IMR-90 (cell line): ENCODE results near the gene PPDPF. TPM values are rescaled to one million over a fixed set of nuclear protein-coding genes. Genes with fewer than 3 reads are reported as not detected.

ENCODE experiments used
- ATAC-seq: fragments of 200-7000 bp; cut with Tn5 transposase; 2 replicates; pipeline ENCODE4 v1.9.1; 2020; ENCODE audit warnings: low read depth, mild to moderate bottlenecking, moderate library complexity
- BruUV-seq: library from RNA; stranded (reverse); fragments of 400-500 nt; replicated peaks from 2 replicates; lab custom pipeline; 2021; lab: Mats Ljungman, UMichigan
- CTCF ChIA-PET: fragments of 300-600 bp; formaldehyde crosslinking; extraction: SDS; loops from one replicate; lab custom pipeline; 2021; ENCODE audit warnings: antibody characterized with exemption; lab: Yijun Ruan, JAX
- POLR2A ChIA-PET: fragments of 300-600 bp; sonication (Branson Sonifier 250); formaldehyde crosslinking; loops from one replicate; lab custom pipeline; 2022; ENCODE audit warnings: antibody characterized with exemption; ENCODE audit not compliant: unreplicated experiment; lab: Charles Lee
- DNase-seq: peaks from one replicate; pipeline ENCODE4 v3.0.0; 2013
- H2AFZ ChIP-seq: replicated peaks from 2 replicates; pipeline ENCODE3; 2013; ENCODE audit warnings: low read length, mild to moderate bottlenecking; ENCODE audit not compliant: poor library complexity
- H2AK5ac ChIP-seq: 2 replicates; pipeline ENCODE4 v1.6.1; 2013; ENCODE audit warnings: low read depth, low read length, inconsistent platforms
- H2AK9ac ChIP-seq: replicated peaks from 2 replicates; pipeline ENCODE3; 2013; ENCODE audit warnings: mild to moderate bottlenecking, low read depth, low read length, moderate library complexity; ENCODE audit not compliant: poor library complexity
- H2BK120ac ChIP-seq: 2 replicates; pipeline ENCODE4 v1.6.1; 2013; ENCODE audit warnings: low read depth, low read length, inconsistent platforms
- H2BK15ac ChIP-seq: 3 replicates; pipeline ENCODE4 v1.6.1; 2013; ENCODE audit warnings: low read depth, low read length, inconsistent platforms
- H2BK20ac ChIP-seq: 2 replicates; pipeline ENCODE4 v1.6.1; 2013; ENCODE audit warnings: low read depth, mild to moderate bottlenecking, inconsistent platforms, low read length, moderate library complexity
- H2BK5ac ChIP-seq: 2 replicates; pipeline ENCODE4 v1.6.1; 2013; ENCODE audit warnings: mild to moderate bottlenecking, low read depth, low read length, inconsistent platforms; ENCODE audit not compliant: poor library complexity, severe bottlenecking
- H3K14ac ChIP-seq: replicated peaks from 2 replicates; pipeline ENCODE4 v1.6.1; 2013; ENCODE audit warnings: low read depth, low read length, inconsistent platforms
- H3K18ac ChIP-seq: 2 replicates; pipeline ENCODE4 v1.6.1; 2013; ENCODE audit warnings: low read depth, low read length, control low read depth
- H3K23ac ChIP-seq: 2 replicates; pipeline ENCODE4 v1.6.1; 2013; ENCODE audit warnings: low read depth, low read length, inconsistent platforms
- H3K27ac ChIP-seq: 2 replicates; pipeline ENCODE4 v1.5.1; 2013; ENCODE audit warnings: mild to moderate bottlenecking, control low read depth, low read length; ENCODE audit not compliant: insufficient read depth
- H3K27me3 ChIP-seq: 2 replicates; pipeline ENCODE4 v1.6.1; 2013; ENCODE audit warnings: low read length; ENCODE audit not compliant: control insufficient read depth, insufficient read depth
- H3K36me3 ChIP-seq: 2 replicates; pipeline ENCODE4 v1.6.1; 2013; ENCODE audit warnings: low read length, mixed read lengths; ENCODE audit not compliant: control insufficient read depth, insufficient read depth
- H3K4ac ChIP-seq: 2 replicates; pipeline ENCODE4 v1.6.1; 2013; ENCODE audit warnings: low read depth, low read length, inconsistent platforms
- H3K4me1 ChIP-seq: 2 replicates; pipeline ENCODE4 v1.6.1; 2013; ENCODE audit warnings: low read length, mixed read lengths; ENCODE audit not compliant: control insufficient read depth, insufficient read depth
- H3K4me2 ChIP-seq: 2 replicates; pipeline ENCODE4 v1.6.1; 2013; ENCODE audit warnings: low read depth, mild to moderate bottlenecking, control low read depth, low read length, moderate library complexity
- H3K4me3 ChIP-seq: 2 replicates; pipeline ENCODE4 v1.5.1; 2013; ENCODE audit warnings: low read depth, mild to moderate bottlenecking, control low read depth, low read length, moderate library complexity; ENCODE audit not compliant: insufficient read depth
- H3K56ac ChIP-seq: 2 replicates; pipeline ENCODE4 v1.6.1; 2013; ENCODE audit warnings: low read length, inconsistent platforms; ENCODE audit not compliant: insufficient read depth; ENCODE audit errors: extremely low read depth
- H3K79me1 ChIP-seq, 2 experiments: 2 replicates each; pipeline ENCODE4 v1.6.1; 2013; ENCODE audit warnings: low read length in 2 of 2, inconsistent platforms in 1 of 2, low read depth in 1 of 2
- H3K9ac ChIP-seq: 2 replicates; pipeline ENCODE4 v1.6.1; 2013; ENCODE audit warnings: low read depth, low read length, control low read depth
- H3K9me1 ChIP-seq: 2 replicates; pipeline ENCODE4 v1.6.1; 2013; ENCODE audit warnings: low read length, inconsistent platforms; ENCODE audit not compliant: insufficient read depth
- H3K9me3 ChIP-seq: 2 replicates; pipeline ENCODE4 v1.6.1; 2013; ENCODE audit warnings: low read length; ENCODE audit not compliant: control insufficient read depth, insufficient read depth
- H4K20me1 ChIP-seq: 2 replicates; pipeline ENCODE4 v1.6.1; 2013; ENCODE audit warnings: low read length, inconsistent platforms; ENCODE audit not compliant: insufficient read depth
- H4K5ac ChIP-seq: 2 replicates; pipeline ENCODE4 v1.6.1; 2013; ENCODE audit warnings: mild to moderate bottlenecking, low read depth, low read length, control low read depth
- H4K8ac ChIP-seq, 2 experiments: 2 replicates each; pipeline ENCODE4 v1.6.1; 2013; ENCODE audit warnings: low read depth in 2 of 2, low read length in 2 of 2, control low read depth in 1 of 2, inconsistent platforms in 1 of 2
- H4K91ac ChIP-seq: 2 replicates; pipeline ENCODE4 v1.6.1; 2013; ENCODE audit warnings: low read depth, low read length, inconsistent platforms; ENCODE audit not compliant: insufficient read depth
- CHD1 ChIP-seq: IDR thresholded peaks from 2 replicates; pipeline ENCODE4 v1.6.1; 2012; ENCODE audit warnings: low read depth, low read length, improper control_type of control experiment
- CTCF ChIP-seq: conservative IDR thresholded peaks from 2 replicates; pipeline ENCODE4 v1.5.1; 2012; ENCODE audit warnings: mild to moderate bottlenecking, low read depth, low read length, improper control_type of control experiment
- ELK1 ChIP-seq: fragments of 150-350 bp; IDR thresholded peaks from 2 replicates; pipeline ENCODE4 v1.6.1; 2016; ENCODE audit warnings: low read depth, mild to moderate bottlenecking, low read length, moderate library complexity, borderline replicate concordance
- FOS ChIP-seq: fragments of 150-350 bp; IDR thresholded peaks from 2 replicates; pipeline ENCODE4 v1.6.1; 2016; ENCODE audit warnings: low read depth, low read length
- MAFK ChIP-seq: IDR thresholded peaks from 2 replicates; pipeline ENCODE4 v1.6.1; 2012; ENCODE audit warnings: low read depth, low read length, improper control_type of control experiment
- WGBS, 2 experiments: methylation state at CpG; one replicate each; pipeline versions ENCODE4 v1.1.5 to v1.1.7; 2013; ENCODE audit warnings: missing lambda C conversion rate in 2 of 2; ENCODE audit not compliant: insufficient read length in 1 of 2; ENCODE audit errors: extremely low coverage in 2 of 2; 5-methylcytosine and 5-hydroxymethylcytosine counted together
- dilution Hi-C: fragments of 300-500 bp; cut with HindIII; formaldehyde crosslinking; loops from one replicate; pipeline ENCODE4 v1.14.3; 2018; ENCODE audit warnings: low sequenced_read_pairs; ENCODE audit not compliant: unreplicated experiment
- in situ Hi-C: fragments of 300-500 bp; cut with MboI; formaldehyde crosslinking; loops from 3 replicates; pipeline ENCODE4 v1.14.3; 2019; ENCODE audit warnings: low sequenced_read_pairs, inconsistent platforms, mixed read lengths
- intact Hi-C: fragments of 100-400 bp; cut with micrococcal nuclease; formaldehyde crosslinking; loops from 2 replicates; pipeline ENCODE4 v1.10.0; 2022
- polyA plus RNA-seq, 3 experiments: library from polyadenylated mRNA; depleted of rRNA; stranded (reverse); fragments of >200 nt; gene quantifications; 2 replicates each; pipeline ENCODE4 v1.2.3, GENCODE V29; 2012; ENCODE audit warnings: low replicate concordance in 1 of 3
- total RNA-seq: library from RNA; depleted of rRNA; stranded (reverse); fragments of >200 nt; gene quantifications from 2 replicates; pipeline ENCODE4 v1.2.3, GENCODE V29; 2012

The PPDPF gene
- total and polyA plus RNA-seq, 2 of the 4 experiments (the other 2 are of a cell fraction): 12.9 to 171 TPM

DNA sequence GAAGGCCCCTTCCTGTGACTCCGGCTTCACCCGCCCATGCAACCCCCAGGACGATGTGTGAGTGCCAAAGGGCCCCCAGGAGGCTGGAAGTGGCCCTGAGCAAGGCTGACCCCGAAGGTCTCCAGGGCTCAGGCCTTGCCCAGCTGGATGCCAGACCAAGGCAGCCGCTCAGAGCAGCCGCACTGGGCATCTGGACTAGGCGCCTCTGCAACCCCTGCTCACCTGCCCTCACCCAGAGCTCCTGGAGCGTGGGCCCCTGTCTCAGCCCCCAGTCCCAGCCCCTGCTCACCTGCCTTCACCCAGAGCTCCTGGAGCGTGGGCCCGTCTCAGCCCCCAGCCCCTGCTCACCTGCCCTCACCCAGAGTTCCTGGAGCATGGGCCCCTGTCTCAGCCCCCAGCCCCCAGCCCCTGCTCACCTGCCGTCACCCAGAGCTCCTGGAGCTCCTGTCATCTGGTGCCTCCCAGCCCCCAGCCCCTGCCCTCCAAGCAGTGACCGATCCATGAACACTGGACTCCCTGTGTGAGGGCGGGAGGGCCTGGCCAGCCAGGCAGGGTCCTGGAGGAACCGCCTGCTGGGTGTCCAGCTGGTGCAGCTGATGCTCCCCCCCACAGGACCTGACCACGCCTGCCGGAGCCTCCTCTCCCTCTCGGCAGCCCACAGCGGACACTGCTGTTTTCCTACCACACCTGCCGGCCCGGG is 25.8 kb downstream of the PPDPF start:
- CTCF ChIA-PET: no interaction called here
- Histone ChIP-seq H4K8ac (no peak overlapping the region), H4K91ac (no peak overlapping the region), H3K9ac (no peak overlapping the region), H2AK9ac (no peak overlapping the region), H3K18ac (no peak overlapping the region), H2BK20ac (no peak overlapping the region), H3K4me2 (no peak overlapping the region), H3K23ac (no peak overlapping the region), H3K4me3 (no peak overlapping the region), H2AK5ac (no peak overlapping the region), H4K20me1 (no peaks in the 10 kb centered on the region), H3K27me3 (peaks cover 40% of the 10 kb centered on the region), H3K14ac (no peak overlapping the region), H2AFZ (no peak overlapping the region), H3K36me3 (no peaks in the 10 kb centered on the region), H3K79me1 (no peaks in the 10 kb centered on the region), H3K4me1 (no peaks in the 10 kb centered on the region), H3K27ac (no peak overlapping the region), H2BK5ac (no peak overlapping the region), H2BK15ac (no peak overlapping the region), H2BK120ac (no peak overlapping the region), H3K56ac (no peak overlapping the region), H3K9me1 (no peaks in the 10 kb centered on the region), H3K9me3 (no peaks in the 10 kb centered on the region), H4K5ac (no peak overlapping the region), H3K4ac (no peak overlapping the region)
- dilution Hi-C loops (no loop called here), in situ Hi-C loops (no loop called here), intact Hi-C loops (no loop called here)
- ATAC-seq: no peak
- 45% methylated on average over 12 of the region's 20 CpGs; no CpG with 5 or more reads in 1 of the 2 experiments for WGBS, 2 experiments
- POLR2A ChIA-PET: no interaction called here
- no peak for TF ChIP-seq ELK1
- no peak for TF ChIP-seq CTCF
- no peak for TF ChIP-seq CHD1
- no peak for TF ChIP-seq FOS
- no peak for TF ChIP-seq MAFK
- no peak for DNase-seq
- no TSS peak for BruUV-seq
